H9 (cell line): ENCODE results near the gene PCDHA12. TPM values are rescaled to one million over a fixed set of nuclear protein-coding genes. Genes with fewer than 3 reads are reported as not detected.
"Not testable (repeated sequence)": the region's sequence is repeated elsewhere in the genome, so short reads cannot be mapped to it uniquely, and the experiment has no call there.

ENCODE experiments used
- DNase-seq: peaks from one replicate; pipeline ENCODE4 v3.0.0-alpha.2; 2017
- H2AFZ ChIP-seq: one replicate; pipeline ENCODE4 v1.6.1; 2013; ENCODE audit warnings: mild to moderate bottlenecking, low read length, control low read depth, moderate library complexity
- H2AK5ac ChIP-seq: 2 replicates; pipeline ENCODE4 v1.6.1; 2013; ENCODE audit warnings: low read length, control low read depth, mixed read lengths; ENCODE audit not compliant: insufficient read length
- H2BK120ac ChIP-seq: one replicate; pipeline ENCODE4 v1.6.1; 2013; ENCODE audit warnings: low read depth, mild to moderate bottlenecking, low read length, control low read depth, inconsistent platforms; ENCODE audit not compliant: poor library complexity, severe bottlenecking
- H2BK12ac ChIP-seq: 2 replicates; pipeline ENCODE4 v1.6.1; 2013; ENCODE audit warnings: low read length, control low read depth, mixed read lengths, low read depth; ENCODE audit not compliant: insufficient read length
- H2BK15ac ChIP-seq: 2 replicates; pipeline ENCODE4 v1.6.1; 2013; ENCODE audit warnings: low read depth, low read length, control low read depth
- H2BK20ac ChIP-seq: one replicate; pipeline ENCODE4 v1.6.1; 2013; ENCODE audit warnings: low read depth, mild to moderate bottlenecking, low read length, control low read depth, inconsistent platforms; ENCODE audit not compliant: poor library complexity, severe bottlenecking
- H2BK5ac ChIP-seq: 2 replicates; pipeline ENCODE4 v1.6.1; 2013; ENCODE audit warnings: low read length, control low read depth, mixed read lengths; ENCODE audit not compliant: insufficient read length
- H3K14ac ChIP-seq: 2 replicates; pipeline ENCODE4 v1.6.1; 2013; ENCODE audit warnings: low read length, control low read depth; ENCODE audit not compliant: insufficient read depth
- H3K18ac ChIP-seq: 2 replicates; pipeline ENCODE4 v1.6.1; 2013; ENCODE audit warnings: low read depth, mild to moderate bottlenecking, mixed read lengths, low read length, control low read depth; ENCODE audit not compliant: insufficient read length
- H3K23ac ChIP-seq: 2 replicates; pipeline ENCODE4 v1.6.1; 2013; ENCODE audit warnings: low read length, control low read depth, mixed read lengths, low read depth; ENCODE audit not compliant: insufficient read length
- H3K23me2 ChIP-seq: 2 replicates; pipeline ENCODE4 v1.6.1; 2013; ENCODE audit warnings: low read depth, mild to moderate bottlenecking, mixed read lengths, low read length, control low read depth; ENCODE audit not compliant: insufficient read length, poor library complexity, severe bottlenecking
- H3K27ac ChIP-seq: 2 replicates; pipeline ENCODE4 v1.5.1; 2013; ENCODE audit warnings: low read length, control low read depth, mixed read lengths, low read depth; ENCODE audit not compliant: insufficient read length
- H3K27me3 ChIP-seq: 2 replicates; pipeline ENCODE4 v1.6.1; 2013; ENCODE audit warnings: low read length, control low read depth, inconsistent platforms; ENCODE audit not compliant: insufficient read depth
- H3K4ac ChIP-seq: 2 replicates; pipeline ENCODE4 v1.6.1; 2013; ENCODE audit warnings: low read depth, mild to moderate bottlenecking, control low read depth, inconsistent platforms, low read length, moderate library complexity
- H3K4me1 ChIP-seq: 2 replicates; pipeline ENCODE4 v1.6.1; 2013; ENCODE audit warnings: low read length, control low read depth, inconsistent platforms; ENCODE audit not compliant: insufficient read depth
- H3K4me2 ChIP-seq: 2 replicates; pipeline ENCODE4 v1.6.1; 2013; ENCODE audit warnings: low read length, control low read depth, mixed read lengths; ENCODE audit not compliant: insufficient read length, insufficient read depth
- H3K56ac ChIP-seq: 2 replicates; pipeline ENCODE4 v1.6.1; 2013; ENCODE audit warnings: low read depth, mild to moderate bottlenecking, mixed read lengths, low read length, control low read depth; ENCODE audit not compliant: insufficient read length
- H3K79me1 ChIP-seq: 2 replicates; pipeline ENCODE4 v1.6.1; 2013; ENCODE audit warnings: low read depth, mild to moderate bottlenecking, moderate library complexity, low read length, control low read depth, inconsistent platforms; ENCODE audit not compliant: insufficient read depth, poor library complexity, severe bottlenecking
- H3K79me2 ChIP-seq: 2 replicates; pipeline ENCODE4 v1.6.1; 2013; ENCODE audit warnings: low read length, control low read depth, inconsistent platforms; ENCODE audit not compliant: insufficient read depth
- H3K9ac ChIP-seq: 2 replicates; pipeline ENCODE4 v1.6.1; 2013; ENCODE audit warnings: low read length, control low read depth, mixed read lengths; ENCODE audit not compliant: insufficient read length; ENCODE audit errors: extremely low read depth
- H3K9me3 ChIP-seq: one replicate; pipeline ENCODE4 v1.6.1; 2013; ENCODE audit warnings: low read depth, low read length, inconsistent platforms; ENCODE audit not compliant: control insufficient read depth
- H3T11ph ChIP-seq: one replicate; pipeline ENCODE4 v1.6.1; 2013; ENCODE audit warnings: mild to moderate bottlenecking, low read length, control low read depth, inconsistent platforms
- H4K20me1 ChIP-seq: one replicate; pipeline ENCODE4 v1.6.1; 2013; ENCODE audit not compliant: control insufficient read depth, insufficient read length, insufficient read depth
- H4K5ac ChIP-seq: 2 replicates; pipeline ENCODE4 v1.6.1; 2013; ENCODE audit warnings: low read depth, mild to moderate bottlenecking, mixed read lengths, low read length, control low read depth; ENCODE audit not compliant: insufficient read length
- H4K8ac ChIP-seq: replicated peaks from 2 replicates; pipeline ENCODE4 v1.6.1; 2013; ENCODE audit warnings: low read length, control low read depth, mixed read lengths, low read depth; ENCODE audit not compliant: insufficient read length
- H4K91ac ChIP-seq: 2 replicates; pipeline ENCODE4 v1.6.1; 2013; ENCODE audit warnings: low read depth, mild to moderate bottlenecking, moderate library complexity, mixed read lengths, low read length, control low read depth; ENCODE audit not compliant: insufficient read length
- H3K27ac Mint-ChIP-seq, 3 experiments: 2 replicates in 2 of 3; 3 replicates in 1 of 3; pipeline ENCODE4 v1.8.0; 2020 to 2021; ENCODE audit warnings: mixed read lengths in 3 of 3, mild to moderate bottlenecking in 1 of 3, moderate library complexity in 1 of 3
- H3K27me3 Mint-ChIP-seq: 2 replicates; pipeline ENCODE4 v1.8.0; 2021; ENCODE audit warnings: low read depth, mild to moderate bottlenecking, moderate library complexity, mixed read lengths
- H3K36me3 Mint-ChIP-seq, 3 experiments: 2 replicates in 2 of 3; 3 replicates in 1 of 3; pipeline ENCODE4 v1.8.0; 2020 to 2021; ENCODE audit warnings: low read depth in 3 of 3, mixed read lengths in 3 of 3; ENCODE audit not compliant: insufficient read depth in 1 of 3
- H3K4me1 Mint-ChIP-seq, 2 experiments: 2 replicates each; pipeline ENCODE4 v1.8.0; 2020; ENCODE audit warnings: mixed read lengths in 2 of 2
- H3K4me3 Mint-ChIP-seq, 2 experiments: 2 replicates in 1 of 2; 3 replicates in 1 of 2; pipeline ENCODE4 v1.8.0; 2020 to 2021; ENCODE audit warnings: mild to moderate bottlenecking in 2 of 2, mixed read lengths in 2 of 2, moderate library complexity in 1 of 2
- H3K9me3 Mint-ChIP-seq, 2 experiments: 2 replicates in 1 of 2; 3 replicates in 1 of 2; pipeline ENCODE4 v1.8.0; 2020; ENCODE audit warnings: mild to moderate bottlenecking in 2 of 2, mixed read lengths in 2 of 2, moderate library complexity in 1 of 2
- CTCF ChIP-seq: fragments of 200-600 bp; sonication (generic); conservative IDR thresholded peaks from 3 replicates; pipeline ENCODE4 v1.8.0; 2021; ENCODE audit warnings: antibody characterized with exemption, mild to moderate bottlenecking
- WGBS: extraction: QIAGEN DNeasy Blood & Tissue Kit; methylation state at CpG from one replicate; pipeline ENCODE4 v1.1.7; 2013; ENCODE audit warnings: missing lambda C conversion rate, low lambda C conversion rate, mixed read lengths; ENCODE audit not compliant: insufficient read length; ENCODE audit errors: extremely low coverage; 5-methylcytosine and 5-hydroxymethylcytosine counted together
- total RNA-seq: library from RNA; stranded (reverse); gene quantifications from 2 replicates; pipeline ENCODE4 v1.2.1, GENCODE V29; 2021

The PCDHA12 gene
- total RNA-seq, 1 experiment from 2014 or later: 7.2 TPM

DNA sequence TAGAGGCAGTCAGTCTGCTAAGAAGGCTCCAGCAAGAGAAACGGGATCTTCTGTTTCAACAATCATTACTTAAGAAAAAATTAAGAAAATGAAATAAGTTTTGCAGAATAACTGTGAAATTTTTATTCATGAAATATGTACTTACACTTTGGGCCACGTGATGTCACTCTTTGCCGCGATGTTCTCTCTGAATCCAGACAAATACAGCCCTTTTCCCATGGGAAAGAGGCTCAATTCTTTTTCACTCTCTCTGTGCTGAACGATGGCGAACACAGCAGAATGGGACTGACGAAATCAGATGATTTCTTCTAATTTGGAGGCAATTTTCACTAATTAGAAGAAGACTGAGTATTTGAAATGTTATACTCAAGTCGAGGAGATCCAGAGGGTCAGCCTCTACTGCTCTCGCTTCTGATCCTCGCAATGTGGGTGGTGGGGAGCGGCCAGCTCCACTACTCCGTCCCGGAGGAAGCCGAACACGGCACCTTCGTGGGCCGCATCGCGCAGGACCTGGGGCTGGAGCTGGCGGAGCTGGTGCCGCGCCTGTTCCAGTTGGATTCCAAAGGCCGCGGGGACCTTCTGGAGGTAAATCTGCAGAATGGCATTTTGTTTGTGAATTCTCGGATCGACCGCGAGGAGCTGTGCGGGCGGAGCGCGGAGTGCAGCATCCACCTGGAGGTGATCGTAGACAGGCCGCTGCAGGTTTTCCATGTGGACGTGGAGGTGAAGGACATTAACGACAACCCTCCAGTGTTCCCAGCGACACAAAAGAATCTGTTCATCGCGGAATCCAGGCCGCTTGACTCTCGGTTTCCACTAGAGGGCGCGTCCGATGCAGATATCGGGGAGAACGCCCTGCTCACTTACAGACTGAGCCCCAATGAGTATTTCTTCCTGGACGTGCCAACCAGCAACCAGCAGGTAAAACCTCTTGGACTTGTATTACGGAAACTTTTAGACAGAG lies 26.7 kb upstream of the PCDHA12 start, which contains the start of gene PCDHA9:
PCDHA9 (plus strand) TSS at position 244 of the 964 bp plus-strand sequence; CDS start at position 358, 114 bp downstream.
- not testable (repeated sequence) for H4K20me1 ChIP-seq, H3K9ac ChIP-seq, H3K4me1 ChIP-seq, H3K23ac ChIP-seq, H2AK5ac ChIP-seq, H3K27me3 ChIP-seq, H3K56ac ChIP-seq, H3K4me2 ChIP-seq, H2BK5ac ChIP-seq, H3K4ac ChIP-seq, H3K9me3 Mint-ChIP-seq, H3K79me2 ChIP-seq, H2BK12ac ChIP-seq, H4K8ac ChIP-seq, H3K4me1 Mint-ChIP-seq, H2BK20ac ChIP-seq, H3K9me3 ChIP-seq, H3K23me2 ChIP-seq, H2BK15ac ChIP-seq, H3K27ac Mint-ChIP-seq, H3K79me1 ChIP-seq, H3K27ac ChIP-seq, H4K5ac ChIP-seq, H3K18ac ChIP-seq, H3T11ph ChIP-seq, H4K91ac ChIP-seq, H3K27me3 Mint-ChIP-seq
- Histone ChIP-seq H2BK120ac (peak within 1 kb of the TSS; percentile 69), H2AFZ (peak within 1 kb of the TSS; percentile 91), H3K14ac (peak within 1 kb of the TSS; percentile 87; the same call in 1 of the 2 replicates)
- WGBS: no CpG with 5 or more reads among the region's 48 CpGs
- TF ChIP-seq CTCF: peak; percentile 46; the same call in 2 of the 3 replicates
- Mint-ChIP-seq H3K36me3 (peaks cover 2 to 26% (median 5%) of the 10 kb centered on the region in 3 experiments; a peak in 6 of 7 replicates), H3K4me3 (peak within 1 kb of the TSS in 1 of 2 experiments; percentile 17; a peak in 1 of 5 replicates)
- DNase-seq: peak; percentile 34

- not testable (repeated sequence) for H3K56ac ChIP-seq, H3K23ac ChIP-seq, H2BK120ac ChIP-seq, H2BK12ac ChIP-seq, H3K23me2 ChIP-seq, H2BK20ac ChIP-seq, H3K18ac ChIP-seq, DNase-seq, H3K14ac ChIP-seq, H3K27ac Mint-ChIP-seq, H3K27ac ChIP-seq, H3T11ph ChIP-seq, H2AK5ac ChIP-seq, H4K20me1 ChIP-seq, H3K9me3 ChIP-seq, H3K4me1 Mint-ChIP-seq, H3K4ac ChIP-seq, H3K27me3 ChIP-seq, H2AFZ ChIP-seq, H3K4me2 ChIP-seq, H3K9ac ChIP-seq, H2BK15ac ChIP-seq, H3K79me1 ChIP-seq, H3K4me1 ChIP-seq, H4K91ac ChIP-seq, H2BK5ac ChIP-seq, H4K5ac ChIP-seq, H3K79me2 ChIP-seq, H3K9me3 Mint-ChIP-seq, H3K27me3 Mint-ChIP-seq, H3K4me3 Mint-ChIP-seq, H4K8ac ChIP-seq
- H3K36me3 Mint-ChIP-seq: peaks cover 2 to 26% (median 5%) of the 10 kb centered on the region in 3 experiments; a peak in 6 of 7 replicates
- no CpG with 5 or more reads among the region's 101 CpGs for WGBS
Measured at GRCh38 chr5:140849831-140850634, 25.1 kb upstream of the PCDHA12 start.
